HCT116 (cell line): ENCODE data around the gene ARAP1. TPM values are rescaled to one million over a fixed set of nuclear protein-coding genes. Genes with fewer than 3 reads are reported as not detected.

Experiments
- ATAC-seq: fragments of 200-7000 bp; cut with Tn5 transposase; 2 replicates; pipeline ENCODE4 v1.9.1; 2020; ENCODE audit warnings: mild to moderate bottlenecking, moderate library complexity
- BruUV-seq: library from RNA; stranded (reverse); fragments of 400-500 nt; replicated peaks from 2 replicates; lab custom pipeline; 2021; lab: Mats Ljungman, UMichigan
- CTCF ChIA-PET: fragments of 300-600 bp; sonication (Branson Sonifier 250); formaldehyde crosslinking; loops from one replicate; lab custom pipeline; 2021; ENCODE audit warnings: antibody characterized with exemption; lab: Charles Lee
- POLR2A ChIA-PET: fragments of 300-600, 350-600 bp; sonication (Branson Sonifier 250); formaldehyde crosslinking; loops from one replicate; lab custom pipeline; 2021; ENCODE audit warnings: antibody characterized with exemption; lab: Charles Lee
- RAD21 ChIA-PET, 2 experiments: fragments of 300-600 bp; sonication (Branson Sonifier 250); formaldehyde crosslinking; loops; one replicate each; lab custom pipeline; 2023; ENCODE audit warnings: low total read pairs in 2 of 2; ENCODE audit not compliant: uncharacterized antibody in 2 of 2, unreplicated experiment in 2 of 2, low non-redundant PET in 1 of 2; lab: Charles Lee
- DNase-seq: peaks from one replicate; pipeline ENCODE4 v3.0.0-alpha.2; 2010; ENCODE audit warnings: low read depth, low spot score
- H2AFZ ChIP-seq: fragments of 200-600 bp; shearing (Covaris generic), sonication (generic); 2 replicates; pipeline ENCODE4 v1.6.1; 2017; ENCODE audit warnings: low read depth, mixed run types, mixed read lengths, antibody characterized with exemption, low read length; ENCODE audit not compliant: poor library complexity, severe bottlenecking
- H3K27ac ChIP-seq: 2 replicates; pipeline ENCODE4 v1.5.1; 2012; ENCODE audit warnings: low read depth, low read length
- H3K27me3 ChIP-seq: fragments of 200-600 bp; sonication (generic); 2 replicates; pipeline ENCODE4 v1.6.1; 2016; ENCODE audit warnings: mixed run types, low read length, mixed read lengths; ENCODE audit not compliant: insufficient read depth
- H3K36me3 ChIP-seq, 2 experiments: fragments of 200-500 bp in 1 of 2; fragments of 200-600 bp in 1 of 2; sonication (Bioruptor generic) in 1 of 2; sonication (generic) in 1 of 2; 2 replicates each; pipeline versions ENCODE4 v1.5.1 to v1.6.1; 2014 to 2016; ENCODE audit warnings: low read length in 2 of 2, inconsistent platforms in 1 of 2, mixed read lengths in 1 of 2, mixed run types in 1 of 2; ENCODE audit not compliant: insufficient read depth in 2 of 2, control insufficient read depth in 1 of 2
- H3K4me1 ChIP-seq, 2 experiments: fragments of 200-600 bp in 1 of 2; sonication (generic) in 1 of 2; 2 replicates each; pipeline versions ENCODE4 v1.5.1 to v1.6.1; 2012 to 2017; ENCODE audit warnings: low read length in 2 of 2, inconsistent platforms in 1 of 2, mild to moderate bottlenecking in 1 of 2, mixed read lengths in 1 of 2, mixed run types in 1 of 2, moderate library complexity in 1 of 2; ENCODE audit not compliant: insufficient read depth in 2 of 2, control insufficient read depth in 1 of 2
- H3K4me2 ChIP-seq: fragments of 200-600 bp; sonication (generic); 2 replicates; pipeline ENCODE4 v1.6.1; 2017; ENCODE audit warnings: mixed run types, low read length, mixed read lengths
- H3K4me3 ChIP-seq, 2 experiments: fragments of 200-600 bp in 1 of 2; sonication (generic) in 1 of 2; replicated peaks in 1 of 2; 2 replicates each; pipeline ENCODE4 v1.5.1; 2011 to 2016; ENCODE audit warnings: low read length in 2 of 2, control low read depth in 1 of 2, low read depth in 1 of 2, mild to moderate bottlenecking in 1 of 2, mixed read lengths in 1 of 2, mixed run types in 1 of 2
- H3K79me2 ChIP-seq: fragments of 200-600 bp; sonication (generic); 2 replicates; pipeline ENCODE4 v1.6.1; 2017; ENCODE audit warnings: mild to moderate bottlenecking, mixed run types, low read length, moderate library complexity, mixed read lengths; ENCODE audit not compliant: insufficient read depth
- H3K9ac ChIP-seq: fragments of 200-600 bp; sonication (generic); 2 replicates; pipeline ENCODE4 v1.6.1; 2016; ENCODE audit warnings: low read length, mixed read lengths
- H3K9me2 ChIP-seq: fragments of 200-600 bp; sonication (generic), shearing (Covaris generic); 2 replicates; pipeline ENCODE4 v1.6.1; 2017; ENCODE audit warnings: mixed run types, mild to moderate bottlenecking, moderate library complexity; ENCODE audit not compliant: insufficient read depth
- H3K9me3 ChIP-seq, 2 experiments: fragments of 200-500 bp in 1 of 2; fragments of 200-600 bp in 1 of 2; sonication (Bioruptor generic) in 1 of 2; sonication (generic) in 1 of 2; 2 replicates each; pipeline ENCODE4 v1.6.1; 2014 to 2017; ENCODE audit warnings: low read length in 2 of 2, mixed read lengths in 2 of 2, inconsistent platforms in 1 of 2, low read depth in 1 of 2, mild to moderate bottlenecking in 1 of 2, mixed run types in 1 of 2, moderate library complexity in 1 of 2; ENCODE audit not compliant: control insufficient read depth in 1 of 2, insufficient read depth in 1 of 2
- H4K20me1 ChIP-seq: fragments of 200-600 bp; sonication (generic), shearing (Covaris generic); 2 replicates; pipeline ENCODE4 v1.6.1; 2017; ENCODE audit warnings: mixed run types, mild to moderate bottlenecking, moderate library complexity; ENCODE audit not compliant: insufficient read depth
- FOSL1 ChIP-seq: IDR thresholded peaks from 2 replicates; pipeline ENCODE4 v1.6.1; 2012; ENCODE audit warnings: low read depth
- POLR2AphosphoS5 ChIP-seq: IDR thresholded peaks from 2 replicates; pipeline ENCODE4 v1.6.1; 2011; ENCODE audit warnings: mild to moderate bottlenecking, low read depth, low read length, moderate library complexity
- intact Hi-C: fragments of 100-400 bp; cut with micrococcal nuclease; formaldehyde crosslinking; loops from 2 replicates; pipeline ENCODE4 v1.10.0; 2022
- total RNA-seq: library from RNA; stranded (reverse); gene quantifications from one replicate; pipeline ENCODE4 v1.2.1, GENCODE V29; 2021; ENCODE audit not compliant: unreplicated experiment
- TF ChIP-seq, protein P1 (sequence below): IDR thresholded peaks from 2 replicates; pipeline ENCODE4 v1.6.1; 2012
- TF ChIP-seq, protein P2 (sequence below): IDR thresholded peaks from 2 replicates; pipeline ENCODE4 v1.6.1; 2011; ENCODE audit warnings: mild to moderate bottlenecking, low read length, moderate library complexity; ENCODE audit not compliant: insufficient replicate concordance; ENCODE audit errors: extremely low read depth

Gene ARAP1
- total RNA-seq, 1 experiment from 2014 or later = 57.4 TPM

- TF ChIP-seq, protein P1, sequence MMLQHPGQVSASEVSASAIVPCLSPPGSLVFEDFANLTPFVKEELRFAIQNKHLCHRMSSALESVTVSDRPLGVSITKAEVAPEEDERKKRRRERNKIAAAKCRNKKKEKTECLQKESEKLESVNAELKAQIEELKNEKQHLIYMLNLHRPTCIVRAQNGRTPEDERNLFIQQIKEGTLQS = no peak
Measured at GRCh38 chr11:72646024-72646423, 106.2 kb downstream of the ARAP1 start (continued).

- Histone ChIP-seq H3K9ac (peak overlapping the region; percentile 45), H3K9me2 (no peaks in the 10 kb centered on the region), H3K79me2 (no peaks in the 10 kb centered on the region), H3K4me3 (peak overlapping the region; percentile 44 to 59), H2AFZ (peak overlapping the region; percentile 32), H3K4me2 (peak overlapping the region; percentile 91), H3K9me3 (no peaks in the 10 kb centered on the region), H3K27me3 (peaks cover 13% of the 10 kb centered on the region; the same call in 1 of the 2 replicates), H4K20me1 (no peaks in the 10 kb centered on the region), H3K36me3 (no peaks in the 10 kb centered on the region), H3K4me1 (peaks cover 4 to 22% of the 10 kb centered on the region in 2 experiments; a peak in 3 of 4 replicates), H3K27ac (no peak overlapping the region; the same call in 1 of the 2 replicates)
- peak; percentile 31 for DNase-seq
- intact Hi-C loops = loop anchor here (1.0 to 2.0 kb wide), 3 partner anchors 44 to 161 kb away; no protein-coding TSS in a partner anchor
- no TSS peak for BruUV-seq
- ChIA-PET RAD21 (interaction anchor here in 1 of 2 experiments (0.8 to 1.5 kb wide), 4 partner anchors 35 to 172 kb away, joined by 3 to 7 read pairs (median 3); no protein-coding TSS in a partner anchor), POLR2A (interaction anchor here (0.8 kb wide), 1 partner anchor 11 kb away, joined by 3 read pairs; no protein-coding TSS in a partner anchor), CTCF (interaction anchor here (1.0 to 2.8 kb wide), 5 partner anchors 35 to 172 kb away, joined by 3 to 16 read pairs (median 14); no protein-coding TSS in a partner anchor)
- ATAC-seq = peak; percentile 21
- TF ChIP-seq FOSL1 = peak; percentile 84
- TF ChIP-seq, protein P2, sequence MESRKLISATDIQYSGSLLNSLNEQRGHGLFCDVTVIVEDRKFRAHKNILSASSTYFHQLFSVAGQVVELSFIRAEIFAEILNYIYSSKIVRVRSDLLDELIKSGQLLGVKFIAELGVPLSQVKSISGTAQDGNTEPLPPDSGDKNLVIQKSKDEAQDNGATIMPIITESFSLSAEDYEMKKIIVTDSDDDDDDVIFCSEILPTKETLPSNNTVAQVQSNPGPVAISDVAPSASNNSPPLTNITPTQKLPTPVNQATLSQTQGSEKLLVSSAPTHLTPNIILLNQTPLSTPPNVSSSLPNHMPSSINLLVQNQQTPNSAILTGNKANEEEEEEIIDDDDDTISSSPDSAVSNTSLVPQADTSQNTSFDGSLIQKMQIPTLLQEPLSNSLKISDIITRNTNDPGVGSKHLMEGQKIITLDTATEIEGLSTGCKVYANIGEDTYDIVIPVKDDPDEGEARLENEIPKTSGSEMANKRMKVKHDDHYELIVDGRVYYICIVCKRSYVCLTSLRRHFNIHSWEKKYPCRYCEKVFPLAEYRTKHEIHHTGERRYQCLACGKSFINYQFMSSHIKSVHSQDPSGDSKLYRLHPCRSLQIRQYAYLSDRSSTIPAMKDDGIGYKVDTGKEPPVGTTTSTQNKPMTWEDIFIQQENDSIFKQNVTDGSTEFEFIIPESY = no peak
- TF ChIP-seq POLR2AphosphoS5 = no peak
Measured at GRCh38 chr11:72643547-72643946, 108.7 kb downstream of the ARAP1 start.
